GM18511 (cell line): ENCODE results near the gene TNFSF18.
"Not testable (repeated sequence)": the region's sequence is repeated elsewhere in the genome, so short reads cannot be mapped to it uniquely, and the experiment has no call there.

Source experiments
- ATAC-seq: cut with Tn5 transposase; IDR thresholded peaks from one replicate; pipeline ENCODE4 v1.9.1; 2021; ENCODE audit warnings: mild to moderate bottlenecking, moderate library complexity; ENCODE audit not compliant: unreplicated experiment

The TNFSF18 gene

DNA sequence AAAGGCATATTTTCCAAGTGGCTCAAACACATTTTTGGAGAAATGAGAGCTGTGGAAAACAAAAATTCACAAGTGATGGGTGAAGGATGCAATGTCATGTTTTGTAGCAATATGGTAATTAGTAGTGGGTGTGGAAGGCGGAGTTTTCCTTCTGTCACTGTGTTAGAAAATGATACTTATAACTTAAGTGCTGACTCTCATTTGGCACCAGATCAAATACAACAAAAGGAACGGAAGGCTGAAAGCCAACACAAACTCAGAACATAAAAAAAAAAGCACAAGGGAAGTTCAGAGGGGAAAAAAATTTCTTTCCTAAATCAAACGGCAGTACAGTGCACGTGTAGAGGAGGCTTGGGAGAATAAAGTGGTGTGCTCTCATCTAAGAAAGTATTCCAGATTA lies at the start of gene TNFSF18:
TSS of gene TNFSF18 (minus strand) at position 77 of the 400 bp plus-strand sequence. CDS start at position 32, 45 bp downstream.
- ATAC-seq, result no peak

DNA sequence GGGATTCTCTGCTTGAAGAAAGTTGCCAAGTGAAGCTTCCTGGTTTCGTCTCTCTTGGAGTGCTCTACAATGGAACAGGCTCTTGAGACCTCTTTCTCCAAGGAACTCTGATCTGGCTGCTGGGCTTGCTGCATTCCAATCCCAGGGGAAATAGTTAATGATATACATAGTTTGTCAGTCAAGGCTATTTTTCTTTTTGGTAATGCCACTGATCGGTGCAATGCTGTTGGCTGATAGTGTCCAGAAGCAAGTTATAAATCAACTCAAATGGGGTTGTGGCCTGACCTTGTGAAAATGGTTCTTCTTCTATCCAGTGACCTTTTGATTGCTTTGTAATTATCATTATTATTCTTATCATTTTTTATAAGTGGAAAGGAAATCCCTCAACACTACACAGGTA lies 48.4 kb upstream of the TNFSF18 start:
- no peak for ATAC-seq

DNA sequence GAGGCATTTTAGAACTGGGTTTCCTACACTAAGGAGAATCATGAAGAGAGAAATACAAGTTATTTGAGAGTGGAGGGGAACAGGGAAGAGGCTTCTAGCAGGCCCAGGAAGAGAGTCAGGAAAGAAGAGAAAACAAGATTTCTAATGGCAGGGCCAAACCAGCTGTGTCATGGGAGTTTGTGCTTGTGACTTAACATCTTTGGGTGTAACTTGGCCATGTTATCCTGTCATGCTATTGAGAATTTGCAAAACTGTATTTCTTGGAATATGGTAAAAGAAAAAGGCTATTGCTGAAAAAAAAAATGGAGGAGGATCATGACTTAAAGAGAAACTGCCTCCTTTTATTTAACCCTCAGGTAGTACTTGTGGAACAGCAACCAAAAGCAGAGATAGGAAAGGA lies 47.4 kb upstream of the TNFSF18 start:
- no peak for ATAC-seq

GRCh38 chr1:173097001-173097400 lies 46.3 kb upstream of the TNFSF18 start:
- no peak for ATAC-seq

DNA sequence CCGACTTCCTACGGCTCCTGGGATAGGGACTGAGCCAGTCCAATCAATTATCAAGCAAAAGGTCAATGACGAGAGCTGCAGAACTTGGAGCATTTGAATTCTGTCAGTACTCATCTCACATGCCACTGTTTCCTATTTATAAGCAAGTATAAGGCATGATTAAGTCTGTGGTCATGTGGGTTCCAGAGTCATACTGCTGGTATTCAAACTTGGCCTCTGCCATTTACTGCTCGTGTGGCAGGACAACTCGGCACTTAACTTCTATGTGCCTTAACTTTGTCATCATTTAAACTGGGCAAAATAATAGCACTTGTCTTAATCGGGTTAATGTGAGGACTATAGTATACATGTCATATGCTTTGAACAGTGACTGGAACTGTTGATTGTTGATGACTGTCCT lies 44.9 kb upstream of the TNFSF18 start:
- no peak for ATAC-seq

DNA sequence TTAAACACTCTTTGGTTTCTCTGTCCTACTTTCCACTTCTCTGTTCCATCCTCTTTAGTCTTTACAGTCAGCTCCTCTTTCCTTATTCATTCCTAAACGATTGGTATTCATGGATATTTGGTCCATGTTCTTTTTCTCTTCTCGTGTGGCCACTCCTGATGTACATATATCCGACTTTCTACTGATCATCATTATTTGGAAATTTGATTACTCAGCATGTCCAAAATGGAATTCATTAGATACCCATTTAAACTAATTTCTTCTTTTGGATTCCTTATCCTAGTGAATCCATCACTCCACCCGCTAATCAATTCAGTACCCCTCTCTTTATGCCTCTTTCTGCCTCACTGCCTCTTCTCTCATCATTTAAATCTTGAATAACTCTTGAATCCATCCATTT lies 43.8 kb upstream of the TNFSF18 start:
- ATAC-seq, result no peak

GRCh38 chr1:173093691-173094445 lies 43.1 kb upstream of the TNFSF18 start:
- ATAC-seq, result no peak

DNA sequence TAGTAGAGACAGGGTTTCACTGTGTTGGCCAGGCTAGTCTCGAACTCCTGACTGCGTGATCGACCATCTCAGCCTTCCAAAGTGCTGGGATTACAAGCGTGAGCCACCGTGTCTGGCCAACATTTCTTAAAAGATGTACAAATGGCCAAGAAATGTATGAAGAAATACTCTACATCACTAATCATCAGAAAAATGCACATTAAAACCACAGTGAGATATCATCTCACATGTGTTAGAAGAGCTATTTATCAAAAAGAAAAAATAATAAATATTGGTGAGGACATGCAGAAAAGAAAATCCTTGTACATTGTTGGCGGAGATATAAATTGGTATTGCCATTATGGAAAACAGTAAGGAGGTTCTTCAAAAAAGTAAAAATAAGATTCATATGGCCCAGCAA lies 33.6 kb upstream of the TNFSF18 start:
- no peak for ATAC-seq

- ATAC-seq, result no peak
These were observed 32.2 kb upstream of the TNFSF18 start for GRCh38 chr1:173082913-173083312.

DNA sequence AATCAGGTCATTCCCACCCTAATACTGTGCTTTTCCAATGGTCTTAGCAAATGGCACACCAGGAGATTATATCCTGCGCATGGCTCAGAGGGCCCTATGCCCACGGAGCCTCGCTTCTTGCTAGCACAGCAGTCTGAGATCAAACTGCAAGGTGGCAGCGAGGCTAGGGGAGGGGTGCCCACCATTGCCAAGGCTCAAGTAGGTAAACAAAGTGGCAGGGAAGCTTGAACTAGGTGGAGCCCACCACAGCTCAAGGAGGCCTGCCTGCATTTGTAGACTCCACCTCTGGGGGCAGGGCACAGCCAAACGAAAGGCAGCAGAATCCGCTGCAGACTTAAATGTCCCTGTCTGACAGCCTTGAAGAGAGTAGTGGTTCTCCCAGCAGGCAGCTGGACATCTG lies 23.5 kb upstream of the TNFSF18 start:
- ATAC-seq, result not testable (repeated sequence)

- no peak for ATAC-seq
These were observed 13.3 kb upstream of the TNFSF18 start for GRCh38 chr1:173064011-173064410.

GRCh38 chr1:173063171-173063570 lies 12.4 kb upstream of the TNFSF18 start:
- ATAC-seq, result no peak

DNA sequence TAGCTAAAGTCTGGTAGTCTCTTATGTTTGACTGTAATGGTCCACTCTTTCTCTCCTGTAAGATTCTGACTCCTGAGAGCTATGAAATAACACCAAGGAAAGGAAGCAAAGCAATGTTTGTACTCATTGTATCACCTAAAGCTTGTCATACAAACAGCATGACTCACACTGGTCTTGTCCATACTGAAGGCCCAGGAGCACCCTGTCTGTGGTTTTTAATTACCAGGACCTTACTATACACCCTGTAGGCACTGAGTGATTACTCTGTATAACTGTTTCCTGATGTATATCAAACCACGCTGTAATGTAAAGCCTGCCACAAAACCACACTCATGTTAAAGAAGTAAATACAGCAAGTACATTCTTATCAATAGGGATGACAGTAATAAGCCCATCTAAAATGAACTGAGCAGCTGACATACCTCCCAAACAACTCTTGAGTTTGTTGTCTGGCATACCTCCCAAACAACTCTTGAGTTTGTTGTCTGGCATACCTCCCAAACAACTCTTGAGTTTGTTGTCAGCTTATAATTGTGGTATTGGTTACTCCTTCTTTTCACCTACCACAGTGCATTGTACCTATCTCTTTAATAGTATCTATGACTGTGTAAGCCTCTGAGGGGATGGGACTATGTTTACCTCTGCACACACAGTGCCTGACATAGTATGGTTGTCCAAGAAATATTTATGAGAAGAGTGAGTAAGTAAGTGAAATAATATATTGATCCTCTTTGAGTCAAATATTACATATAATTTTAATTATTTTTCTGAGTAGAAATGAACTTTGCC lies 11.6 kb upstream of the TNFSF18 start:
- ATAC-seq, result no peak

DNA sequence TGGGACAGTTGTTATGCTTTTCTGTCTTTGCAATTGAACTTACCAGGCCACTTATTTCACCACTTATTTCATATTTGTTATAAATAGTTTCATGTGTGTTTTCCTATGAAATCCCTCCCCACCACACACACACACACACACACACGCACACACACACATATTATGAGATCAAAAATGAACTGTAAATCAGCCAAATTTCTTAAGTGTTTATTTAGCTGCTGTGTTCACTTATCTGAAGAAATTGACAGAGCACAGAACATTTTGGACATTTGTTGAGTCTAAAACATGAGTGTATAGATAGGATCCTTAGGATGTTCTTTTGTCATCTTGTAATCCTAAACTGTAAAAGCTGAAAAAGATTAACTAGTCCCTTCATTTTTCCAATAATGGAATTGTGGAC lies 7.8 kb upstream of the TNFSF18 start:
- ATAC-seq, result no peak

DNA sequence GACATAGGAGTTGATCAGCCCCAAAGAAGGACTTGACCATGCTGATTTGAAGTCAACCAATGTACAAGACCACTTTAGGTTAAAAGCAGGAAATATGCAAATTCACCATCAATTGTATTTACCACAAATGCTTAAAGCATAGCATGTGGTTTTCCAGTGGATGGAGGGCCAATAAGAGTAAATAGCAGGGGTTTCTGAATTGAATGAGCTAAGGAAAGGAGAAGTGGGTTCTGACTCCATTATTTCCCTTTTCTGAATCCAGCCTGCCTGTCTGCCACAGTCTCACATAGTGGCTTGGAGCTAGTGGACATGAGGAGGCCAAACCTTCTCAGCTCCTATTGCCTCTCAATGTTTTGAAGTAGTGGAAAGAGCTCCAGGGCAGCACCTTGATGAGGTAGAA lies 7.2 kb upstream of the TNFSF18 start:
- no peak for ATAC-seq

GRCh38 chr1:173056365-173056764 lies 5.6 kb upstream of the TNFSF18 start:
- ATAC-seq, result no peak

GRCh38 chr1:173052681-173053196 lies 2.0 kb upstream of the TNFSF18 start:
- no peak for ATAC-seq

- ATAC-seq, result no peak
These were observed 1.5 kb downstream of the TNFSF18 start for GRCh38 chr1:173049322-173049633.

- ATAC-seq, result no peak
These were observed 2.0 kb downstream of the TNFSF18 start for GRCh38 chr1:173048621-173049321.

DNA sequence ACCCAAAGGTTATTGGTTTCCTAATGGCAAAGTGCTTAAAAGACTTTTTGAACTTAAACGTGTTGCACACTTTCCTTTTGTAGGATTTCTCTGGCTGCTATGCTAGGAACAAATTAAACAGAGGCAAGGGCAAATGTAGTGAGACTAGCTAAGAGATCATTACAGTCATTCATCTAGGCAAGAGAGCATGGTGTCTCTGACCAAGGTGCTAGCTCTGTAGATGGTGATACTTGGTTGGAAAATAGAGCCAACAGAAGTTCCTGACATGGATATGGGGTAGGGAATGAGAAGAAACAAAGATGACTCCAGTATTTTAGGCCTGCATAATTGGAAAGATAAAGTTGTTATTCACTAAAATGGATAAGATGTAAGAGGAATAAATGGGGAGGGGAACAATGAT lies 6.1 kb downstream of the TNFSF18 start:
- no peak for ATAC-seq

DNA sequence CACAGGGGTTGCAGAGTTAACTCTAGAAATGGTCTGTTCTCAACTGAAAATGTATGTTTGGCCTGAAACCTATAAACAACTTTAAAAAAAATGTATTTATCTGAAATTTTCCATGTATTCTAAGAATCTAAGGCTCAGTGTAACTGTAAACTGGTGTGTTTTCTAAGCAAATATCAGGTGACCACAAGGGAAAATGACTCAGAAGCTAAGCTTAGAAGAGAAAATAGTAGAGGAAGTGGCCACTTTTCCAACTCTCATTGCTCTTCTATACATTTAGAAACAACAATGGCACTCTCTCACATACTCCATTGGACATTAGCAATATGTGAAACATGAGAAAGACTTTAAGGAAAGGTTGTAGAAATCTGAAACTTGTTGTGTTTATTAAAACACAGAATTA lies 7.5 kb downstream of the TNFSF18 start:
- no peak for ATAC-seq

DNA sequence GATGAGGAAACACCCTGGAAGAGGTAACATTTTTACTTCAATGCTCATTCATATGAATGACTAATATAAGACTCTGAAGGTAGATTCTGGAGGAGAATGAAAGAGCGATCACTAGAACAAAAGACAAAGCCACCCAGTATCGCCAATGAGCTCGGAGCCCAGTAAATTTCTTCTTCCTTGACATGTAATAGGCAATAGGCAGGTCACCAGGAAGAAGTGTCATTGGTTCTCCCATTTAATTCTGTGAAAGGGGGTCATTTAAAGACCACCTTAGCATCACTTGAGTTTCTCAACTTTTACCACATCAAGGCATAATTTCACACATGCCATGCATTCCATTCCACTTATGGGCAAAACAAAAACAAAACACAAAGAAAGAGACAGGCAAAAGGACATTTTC lies 7.9 kb downstream of the TNFSF18 start:
- no peak for ATAC-seq
